ENCODE measurements around the gene PLA2R1.

GRCh38 chr2:160019374-160020090, 42.9 kb downstream of the PLA2R1 start:
- TF ChIP-seq CTCF (IDR thresholded peaks at IDR 0.05) (no peak), POLR2AphosphoS5 (IDR thresholded peaks at IDR 0.05; ENCODE audit: low read depth, low read length) (no peak), TCF7L2 (IDR thresholded peaks at IDR 0.05; ENCODE audit: low read depth, low read length) (no peak)

All from Panc1 (cell line).